SK-N-MC (cell line): ENCODE data around the gene LGALS7B.
"Not testable (repeated sequence)": the region's sequence is repeated elsewhere in the genome, so short reads cannot be mapped to it uniquely, and the experiment has no call there.

Source experiments
- EZH2 ChIP-seq: fragments of 200-600 bp; sonication (generic); IDR thresholded peaks from one replicate; pipeline ENCODE4 v1.6.1; 2017; ENCODE audit warnings: antibody characterized with exemption
- POLR2AphosphoS5 ChIP-seq: IDR thresholded peaks from 2 replicates; pipeline ENCODE4 v1.6.1; 2012; ENCODE audit warnings: mild to moderate bottlenecking, low read depth, low read length, borderline replicate concordance

DNA sequence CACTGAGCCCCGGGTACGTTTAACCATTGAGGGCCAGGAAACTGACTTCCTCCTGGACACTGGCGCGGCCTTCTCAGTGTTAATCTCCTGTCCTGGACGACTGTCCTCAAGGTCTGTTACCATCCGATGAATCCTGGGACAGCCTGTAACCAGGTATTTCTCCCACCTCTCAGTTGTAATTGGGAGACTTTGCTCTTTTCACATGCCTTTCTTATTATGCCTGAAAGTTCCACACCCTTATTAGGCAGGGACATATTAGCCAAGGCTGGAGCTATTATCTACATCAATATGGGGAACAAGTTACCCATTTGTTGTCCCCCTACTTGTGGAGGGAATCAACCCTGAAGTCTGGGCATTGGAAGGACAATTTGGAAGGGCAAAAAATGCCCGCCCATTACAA is 36.9 kb downstream of the LGALS7B start:
- not testable (repeated sequence) for TF ChIP-seq POLR2AphosphoS5, EZH2
